DMS 273 (cell line): ENCODE results near the gene DNAJB8.

Experiments
- DNase-seq: peaks from one replicate; lab custom pipeline; 2025; ENCODE audit not compliant: unreplicated experiment; lab: John Stamatoyannopoulos, UW

The DNAJB8 gene

GRCh38 chr3:128413413-128414205 is 53.1 kb downstream of the DNAJB8 start:
- DNase-seq = peak; percentile 43

- no peak for DNase-seq
Observed at GRCh38 chr3:128413003-128413370, 53.7 kb downstream of the DNAJB8 start.
